Measurements from ENCODE around the gene CFHR2. TPM values are rescaled to one million over a fixed set of nuclear protein-coding genes. Genes with fewer than 3 reads are reported as not detected.

The CFHR2 gene
- total and polyA plus RNA-seq, 2 of the 8 experiments (the other 6 are each of a cell fraction or from before 2014, with no cell fraction given), result not detected

- Histone ChIP-seq H3K56ac (replicated peaks; ENCODE audit: insufficient read length, low read depth, low read length) (no peak overlapping the region), H3K27me3 (replicated peaks in 1 of 4; ENCODE audit: control insufficient read depth in 3 of 4, extremely low read depth in 1 of 4, insufficient read depth in 3 of 4, low read length in 3 of 4) (no peaks in the 10 kb centered on the region), H2BK5ac (ENCODE audit: low read depth, low read length) (no peak overlapping the region), H4K91ac (replicated peaks; ENCODE audit: insufficient read length, low read length) (no peak overlapping the region), H3K18ac (ENCODE audit: extremely low read depth, low read length) (no peak overlapping the region), H3K36me3 (ENCODE audit: control insufficient read depth in 2 of 4, insufficient read depth in 4 of 4, low read length in 3 of 4) (no peaks in the 10 kb centered on the region), H2AK5ac (ENCODE audit: low read depth, low read length) (no peak overlapping the region), H3K4ac (replicated peaks; ENCODE audit: insufficient read length, low read depth, low read length) (no peak overlapping the region), H2BK120ac (replicated peaks; ENCODE audit: low read depth, low read length) (no peak overlapping the region), H2AFZ (ENCODE audit: low read length) (no peak overlapping the region), H3K23me2 (ENCODE audit: low read depth, low read length) (no peaks in the 10 kb centered on the region; the same call in 1 of the 2 replicates), H3K9ac (replicated peaks in 1 of 4; ENCODE audit: extremely low read depth in 1 of 4, low read depth in 3 of 4, low read length in 3 of 4) (no peak overlapping the region), H3K14ac (ENCODE audit: insufficient read length) (no peak overlapping the region), H3K4me2 (ENCODE audit: insufficient read depth in 1 of 2, low read depth in 2 of 2, low read length in 2 of 2) (no peak overlapping the region), H3K4me1 (replicated peaks in 1 of 4; ENCODE audit: control insufficient read depth in 3 of 4, insufficient read depth in 4 of 4, low read length in 3 of 4) (no peaks in the 10 kb centered on the region), H4K8ac (ENCODE audit: extremely low read depth, insufficient read depth, low read length) (no peak overlapping the region), H4K5ac (ENCODE audit: insufficient read length, low read depth, low read length) (no peak overlapping the region), H3K9me3 (ENCODE audit: insufficient read depth in 2 of 2, low read depth in 1 of 2, low read length in 1 of 2) (no peaks in the 10 kb centered on the region), H3K79me1 (ENCODE audit: low read depth, low read length) (no peaks in the 10 kb centered on the region), H3K27ac (ENCODE audit: low read depth, low read length) (no peak overlapping the region), H3K79me2 (ENCODE audit: control insufficient read depth in 1 of 2, insufficient read depth in 2 of 2, low read length in 2 of 2) (no peaks in the 10 kb centered on the region), H4K20me1 (replicated peaks in 1 of 2; ENCODE audit: control insufficient read depth in 1 of 2, insufficient read depth in 2 of 2, low read length in 2 of 2) (no peaks in the 10 kb centered on the region), H3K23ac (ENCODE audit: insufficient read length) (no peak overlapping the region), H2BK20ac (ENCODE audit: low read length) (no peak overlapping the region), H2BK15ac (ENCODE audit: low read length) (no peak overlapping the region), H3K4me3 (ENCODE audit: extremely low read depth in 1 of 4, insufficient read depth in 2 of 4, low read depth in 3 of 4, low read length in 4 of 4) (no peak overlapping the region), H2BK12ac (ENCODE audit: low read depth, low read length) (no peak overlapping the region)
- POLR2A ChIA-PET (ENCODE audit: partially characterized antibody), result interaction anchor here (1.5 kb wide), 1 partner anchor 12 kb away, joined by 3 read pairs; no protein-coding TSS in a partner anchor
- DNase-seq (ENCODE audit: low read depth in 1 of 2, low spot score in 2 of 2) (no peak), FAIRE-seq (no peak)
- CTCF ChIA-PET (ENCODE audit: partially characterized antibody), result no interaction called here
- WGBS, 2 experiments (ENCODE audit: extremely low coverage in 1 of 2, insufficient coverage in 1 of 2, insufficient read length in 1 of 2, insufficient replicate concordance in 2 of 2, low coverage in 1 of 2, low lambda C conversion rate in 2 of 2, missing lambda C conversion rate in 1 of 2), result 84% methylated on average over 1 of the region's 1 CpG; no CpG with 5 or more reads in 1 of the 2 experiments
- TF ChIP-seq KDM1A (IDR thresholded peaks at IDR 0.05; ENCODE audit: borderline replicate concordance, low read length) (no peak), YY1 (IDR thresholded peaks at IDR 0.05; ENCODE audit: low read depth, low read length) (no peak), JUND (IDR thresholded peaks at IDR 0.05; ENCODE audit: low read length) (no peak), CBX8 (IDR thresholded peaks at IDR 0.05; ENCODE audit: borderline replicate concordance, low read depth, low read length) (no peak), CBX5 (IDR thresholded peaks at IDR 0.05; ENCODE audit: low read depth, low read length) (no peak), RNF2 (IDR thresholded peaks at IDR 0.05; ENCODE audit: borderline replicate concordance, low read depth, low read length, missing control alignments, poor library complexity, severe bottlenecking) (no peak), SIN3A (conservative IDR thresholded peaks at IDR 0.05 in 1 of 2, IDR thresholded peaks at IDR 0.05 in 1 of 2; ENCODE audit: low read depth in 1 of 2, low read length in 2 of 2) (no peak), SRF (IDR thresholded peaks at IDR 0.05; ENCODE audit: low read depth, low read length) (no peak), GTF2F1 (IDR thresholded peaks at IDR 0.05; ENCODE audit: borderline replicate concordance, low read depth, low read length) (no peak), CHD1 (IDR thresholded peaks at IDR 0.05; ENCODE audit: low read depth, low read length) (no peak), SIX5 (IDR thresholded peaks at IDR 0.05; ENCODE audit: low read depth, low read length) (no peak), TCF12 (IDR thresholded peaks at IDR 0.05; ENCODE audit: low read depth, low read length) (no peak)
- TF ChIP-seq, protein P1, sequence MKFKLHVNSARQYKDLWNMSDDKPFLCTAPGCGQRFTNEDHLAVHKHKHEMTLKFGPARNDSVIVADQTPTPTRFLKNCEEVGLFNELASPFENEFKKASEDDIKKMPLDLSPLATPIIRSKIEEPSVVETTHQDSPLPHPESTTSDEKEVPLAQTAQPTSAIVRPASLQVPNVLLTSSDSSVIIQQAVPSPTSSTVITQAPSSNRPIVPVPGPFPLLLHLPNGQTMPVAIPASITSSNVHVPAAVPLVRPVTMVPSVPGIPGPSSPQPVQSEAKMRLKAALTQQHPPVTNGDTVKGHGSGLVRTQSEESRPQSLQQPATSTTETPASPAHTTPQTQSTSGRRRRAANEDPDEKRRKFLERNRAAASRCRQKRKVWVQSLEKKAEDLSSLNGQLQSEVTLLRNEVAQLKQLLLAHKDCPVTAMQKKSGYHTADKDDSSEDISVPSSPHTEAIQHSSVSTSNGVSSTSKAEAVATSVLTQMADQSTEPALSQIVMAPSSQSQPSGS (IDR thresholded peaks at IDR 0.05; ENCODE audit: low read length), result no peak
Measured at GRCh38 chr1:196980859-196981258, 37.3 kb downstream of the CFHR2 start.
